GM19023 (cell line): Measurements from ENCODE around the gene PAGE4.

Experiments
- ATAC-seq: cut with Tn5 transposase; IDR thresholded peaks from one replicate; pipeline ENCODE4 v1.9.1; 2021; ENCODE audit warnings: mild to moderate bottlenecking, moderate library complexity; ENCODE audit not compliant: unreplicated experiment

The PAGE4 gene

GRCh38 chrX:49829016-49829415 lies at the start of gene PAGE4:
PAGE4 (plus strand) TSS chrX:49829303; CDS start chrX:49830429, 1,126 bp downstream.
- no peak for ATAC-seq

- no peak for ATAC-seq
Observed at GRCh38 chrX:49784747-49785280, 44.3 kb upstream of the PAGE4 start.

GRCh38 chrX:49792376-49792775 lies 36.7 kb upstream of the PAGE4 start:
- no peak for ATAC-seq

- no peak for ATAC-seq
Observed at GRCh38 chrX:49793686-49794085, 35.4 kb upstream of the PAGE4 start.

DNA sequence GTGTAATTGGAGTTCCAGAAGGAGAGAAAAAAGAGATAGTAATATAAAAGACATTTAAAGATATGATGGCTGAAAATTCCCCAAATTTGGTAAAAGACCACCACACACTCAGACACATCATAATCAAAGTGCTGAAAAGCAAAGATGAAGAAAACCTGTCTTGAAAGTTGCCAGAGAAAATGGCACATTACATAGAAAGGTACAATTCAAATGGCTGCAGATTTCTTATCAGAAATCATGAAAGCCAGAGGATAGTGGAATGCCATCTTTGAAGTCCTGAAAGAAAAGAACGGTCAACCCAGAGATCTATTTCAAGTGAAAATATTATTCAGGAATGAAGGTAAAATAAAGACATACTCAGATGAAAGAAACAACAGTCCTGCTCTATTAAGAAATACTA lies 29.3 kb upstream of the PAGE4 start:
- ATAC-seq = no peak

GRCh38 chrX:49809891-49810632 lies 19.0 kb upstream of the PAGE4 start:
- ATAC-seq = no peak

DNA sequence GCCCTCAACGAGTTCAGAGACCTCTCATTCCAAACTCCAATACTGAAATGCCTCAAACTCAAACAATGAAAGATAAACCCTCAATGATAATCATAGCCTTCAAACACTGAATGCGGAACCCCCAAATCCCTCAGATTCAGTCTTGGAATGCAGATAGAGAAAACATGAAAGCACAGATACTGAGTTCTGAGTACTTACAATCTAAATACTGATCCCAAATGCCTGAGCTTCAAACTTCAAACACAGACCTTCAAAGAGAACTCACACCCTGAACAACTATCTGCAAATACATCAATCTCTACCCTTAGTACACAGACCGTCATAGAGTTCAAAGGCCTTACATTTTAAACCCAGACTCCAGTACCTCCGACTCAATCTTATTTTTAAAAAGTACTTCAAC lies 16.9 kb upstream of the PAGE4 start:
- no peak for ATAC-seq

GRCh38 chrX:49816435-49816834 lies 12.7 kb upstream of the PAGE4 start:
- ATAC-seq = no peak

GRCh38 chrX:49838374-49838773 lies 9.3 kb downstream of the PAGE4 start:
- ATAC-seq = peak; percentile 64

DNA sequence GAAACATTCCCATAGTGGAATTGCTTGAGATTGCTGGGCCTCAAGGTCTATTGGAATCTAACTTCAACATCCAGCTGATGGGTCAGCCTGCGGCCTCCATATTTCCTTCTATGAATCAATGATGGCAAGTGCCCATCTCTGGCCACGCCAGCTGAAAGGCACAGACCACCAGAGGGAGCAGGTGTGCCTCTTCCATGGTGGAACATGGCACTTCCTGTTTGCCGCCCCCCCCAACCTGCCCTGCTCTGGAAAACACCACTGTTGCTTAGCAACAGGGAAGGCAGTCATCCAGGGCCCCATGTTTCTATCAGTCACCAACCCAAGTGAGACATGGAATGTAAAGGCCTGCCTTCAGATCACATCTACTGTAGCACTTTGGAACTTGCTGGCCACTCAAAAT lies 11.6 kb downstream of the PAGE4 start:
- peak; percentile 53 for ATAC-seq

GRCh38 chrX:49842621-49843020 lies 13.5 kb downstream of the PAGE4 start:
- ATAC-seq = no peak

- ATAC-seq = no peak
Observed at GRCh38 chrX:49844611-49845010, 15.5 kb downstream of the PAGE4 start.

DNA sequence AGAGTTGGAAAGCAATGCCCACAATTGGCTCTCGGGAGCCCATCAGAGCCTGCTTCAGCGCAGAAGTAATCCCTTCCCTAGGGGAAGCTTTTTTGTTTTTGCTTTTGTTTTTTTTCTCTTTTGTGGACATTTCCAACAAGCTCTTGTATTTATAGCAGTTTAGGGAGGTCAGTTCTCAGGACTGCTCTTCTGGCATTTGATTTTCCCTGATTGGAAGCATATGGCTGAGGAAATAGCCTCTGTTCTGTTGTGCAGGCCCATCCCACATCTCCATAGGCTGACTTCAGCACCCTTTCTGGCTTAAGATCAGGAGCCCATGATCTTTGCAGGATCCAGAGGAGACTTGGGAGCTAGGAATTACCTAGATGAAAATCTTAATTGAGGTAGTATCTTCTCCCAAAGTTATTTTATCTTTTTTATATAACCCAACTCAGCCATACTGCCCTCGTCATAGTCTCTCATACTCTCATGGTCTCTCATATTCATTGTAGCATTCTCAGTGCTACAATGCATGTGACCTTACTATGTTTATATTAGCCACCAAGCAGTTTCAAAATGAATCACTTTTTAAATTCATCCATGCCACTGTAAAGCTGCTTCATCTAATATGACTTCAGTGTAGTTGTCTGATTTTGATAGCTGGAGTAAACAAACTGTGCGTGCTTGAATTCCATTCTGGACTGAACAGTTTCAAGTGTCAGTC lies 16.7 kb downstream of the PAGE4 start:
- ATAC-seq = no peak

- no peak for ATAC-seq
Observed at GRCh38 chrX:49846522-49846921, 17.4 kb downstream of the PAGE4 start.

DNA sequence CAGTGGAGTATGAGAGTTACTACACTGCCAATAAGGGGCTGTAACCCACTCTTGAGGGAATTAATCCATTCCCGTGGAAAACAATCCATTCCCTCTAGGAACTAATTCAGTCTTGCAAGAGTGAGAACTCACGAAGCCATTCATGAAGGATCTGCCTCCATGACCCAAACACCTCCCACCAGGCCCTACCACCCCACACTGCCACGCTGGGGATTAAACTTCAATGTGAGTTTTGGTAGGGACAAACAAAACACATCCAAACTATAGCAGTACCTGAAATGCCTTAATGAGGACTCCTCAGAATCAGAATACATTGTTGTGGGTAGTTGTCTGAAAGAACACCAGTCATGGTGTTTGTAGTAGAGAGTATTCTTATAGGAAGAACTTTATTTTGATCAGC lies 19.2 kb downstream of the PAGE4 start:
- ATAC-seq = no peak

- no peak for ATAC-seq
Observed at GRCh38 chrX:49850028-49850427, 20.9 kb downstream of the PAGE4 start.

- no peak for ATAC-seq
Observed at GRCh38 chrX:49853661-49854060, 24.6 kb downstream of the PAGE4 start.

DNA sequence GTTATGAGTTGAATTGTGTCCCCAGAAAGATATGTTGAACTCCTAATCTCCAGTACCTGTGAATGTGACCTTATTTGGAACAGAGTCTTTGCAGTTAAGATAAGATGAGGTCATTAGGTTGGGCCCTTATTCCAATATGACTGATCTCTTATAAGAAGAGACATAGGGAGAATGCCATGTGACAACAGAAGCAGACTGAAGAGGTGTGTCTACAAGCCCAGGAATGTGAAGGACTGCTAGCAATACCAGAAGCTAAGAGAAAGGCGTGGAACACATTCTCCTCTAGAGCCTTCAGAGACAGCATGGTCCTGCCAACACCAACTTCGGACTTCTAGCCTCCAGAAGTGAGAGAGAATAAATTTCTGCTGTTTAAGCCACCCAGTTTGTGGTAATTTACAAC lies 27.7 kb downstream of the PAGE4 start:
- no peak for ATAC-seq

- ATAC-seq = no peak
Observed at GRCh38 chrX:49858341-49858740, 29.2 kb downstream of the PAGE4 start.

DNA sequence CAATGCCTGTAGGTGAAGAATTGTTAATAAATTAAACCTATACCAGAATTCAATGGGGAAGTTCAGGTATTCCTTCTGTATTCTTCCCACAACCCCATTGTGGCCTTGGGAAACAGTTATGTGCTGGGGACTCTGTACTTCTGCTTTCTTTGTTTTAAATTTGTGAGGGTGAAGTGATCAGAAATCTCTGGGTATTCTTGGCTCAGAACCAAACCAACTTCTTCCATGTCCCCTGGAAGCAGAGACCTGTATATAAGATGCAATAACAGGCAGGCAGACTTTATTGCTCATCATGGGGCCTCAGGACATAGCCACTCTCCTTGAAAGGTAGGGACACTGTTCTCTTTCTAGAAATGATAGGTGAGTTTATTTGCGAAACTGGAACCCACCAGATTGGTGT lies 30.4 kb downstream of the PAGE4 start:
- no peak for ATAC-seq

DNA sequence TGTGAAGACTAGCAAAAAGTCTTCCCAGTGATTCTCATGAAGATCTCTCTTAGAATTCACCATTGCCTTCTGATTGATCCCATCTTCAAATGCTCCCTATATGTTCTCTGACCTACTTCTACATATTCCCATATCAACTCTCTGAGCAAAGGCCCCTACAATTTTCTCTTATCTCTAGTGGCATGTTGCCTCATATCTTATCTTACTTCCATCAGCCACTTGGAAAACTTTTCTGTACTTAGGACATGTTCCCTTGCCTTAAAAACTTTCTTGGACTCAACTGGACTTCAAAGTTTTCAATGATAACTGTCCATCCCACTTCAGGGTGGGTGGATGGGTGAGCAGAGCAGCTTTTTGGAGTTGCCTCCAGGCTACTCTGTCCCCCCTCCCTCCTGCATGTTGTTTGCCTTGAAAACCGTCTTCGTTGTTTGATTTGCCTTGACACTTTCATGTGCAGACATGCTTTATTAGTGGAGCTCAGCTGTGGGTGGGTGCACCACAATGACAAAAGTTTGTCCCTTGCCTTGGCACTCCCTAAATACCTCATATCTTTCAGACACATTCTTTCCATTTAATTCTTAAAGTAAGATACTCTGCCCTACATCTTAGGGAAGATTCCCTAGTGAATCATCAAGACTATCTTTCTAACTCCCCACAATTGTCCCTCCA lies 31.9 kb downstream of the PAGE4 start:
- ATAC-seq = no peak

DNA sequence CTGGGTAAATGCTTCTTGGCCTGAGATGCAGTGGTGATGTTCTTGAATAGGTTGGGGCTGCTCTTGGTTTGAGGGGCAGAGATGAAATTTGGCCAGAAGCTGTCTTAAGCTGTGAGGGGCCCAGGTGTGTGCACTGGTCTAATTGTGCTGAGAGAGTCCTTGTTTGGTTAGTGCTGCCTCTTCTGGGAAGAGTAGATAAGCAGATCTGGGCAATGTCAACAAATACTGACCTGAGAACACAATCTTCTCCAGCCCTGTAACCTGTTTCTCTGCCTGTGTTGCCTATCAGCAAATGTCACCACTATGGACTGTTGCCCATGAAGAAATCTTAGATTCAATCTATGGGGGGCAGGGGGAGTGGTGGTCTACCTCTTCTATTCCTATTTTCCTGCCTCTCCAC lies 33.0 kb downstream of the PAGE4 start:
- ATAC-seq = no peak
